DND-41 (cell line): ENCODE results near the gene CCDC159.

Experiments used
- ATAC-seq: fragments of 200-7000 bp; cut with Tn5 transposase; 3 replicates; pipeline ENCODE4 v1.9.1; 2021; ENCODE audit warnings: low read depth; ENCODE audit not compliant: insufficient read depth
- DNase-seq: peaks from one replicate; pipeline ENCODE4 v3.0.0-alpha.2; 2020
- H2AFZ ChIP-seq: 2 replicates; pipeline ENCODE4 v1.6.0; 2012; ENCODE audit warnings: low read depth, low read length
- H3K27ac ChIP-seq: 2 replicates; pipeline ENCODE4 v1.5.1; 2012; ENCODE audit warnings: low read length, inconsistent platforms
- H3K27me3 ChIP-seq: fragments of 200-600 bp; sonication (generic); 2 replicates; pipeline ENCODE4 v1.6.0; 2012; ENCODE audit warnings: low read length, mild to moderate bottlenecking, inconsistent platforms; ENCODE audit not compliant: insufficient read depth, poor library complexity
- H3K36me3 ChIP-seq: 2 replicates; pipeline ENCODE4 v1.5.1; 2012; ENCODE audit warnings: low read length, inconsistent platforms; ENCODE audit not compliant: insufficient read depth
- H3K4me1 ChIP-seq: 2 replicates; pipeline ENCODE4 v1.5.1; 2012; ENCODE audit warnings: mild to moderate bottlenecking, low read length; ENCODE audit not compliant: insufficient read depth
- H3K4me2 ChIP-seq: 2 replicates; pipeline ENCODE4 v1.6.0; 2012; ENCODE audit warnings: mild to moderate bottlenecking, moderate library complexity, low read length, inconsistent platforms; ENCODE audit not compliant: insufficient read depth
- H3K4me3 ChIP-seq, 2 experiments: fragments of 200-600 bp in 1 of 2; shearing (Covaris generic) in 1 of 2; 2 replicates each; pipeline ENCODE4 v1.5.1; 2012 to 2016; ENCODE audit warnings: inconsistent platforms in 2 of 2, low read length in 2 of 2, mild to moderate bottlenecking in 2 of 2, low read depth in 1 of 2, moderate library complexity in 1 of 2
- H3K79me2 ChIP-seq: 2 replicates; pipeline ENCODE4 v1.6.0; 2012; ENCODE audit warnings: low read length, inconsistent platforms; ENCODE audit not compliant: insufficient read depth
- H3K9ac ChIP-seq: 2 replicates; pipeline ENCODE4 v1.6.0; 2012; ENCODE audit warnings: low read depth, mild to moderate bottlenecking, inconsistent platforms, low read length, moderate library complexity
- H3K9me3 ChIP-seq: 2 replicates; pipeline ENCODE4 v1.5.1; 2012; ENCODE audit warnings: low read length, moderate library complexity, mild to moderate bottlenecking, inconsistent platforms; ENCODE audit not compliant: insufficient read depth, severe bottlenecking
- H4K20me1 ChIP-seq: 2 replicates; pipeline ENCODE4 v1.6.0; 2012; ENCODE audit warnings: low read length; ENCODE audit not compliant: insufficient read depth
- CTCF ChIP-seq: IDR thresholded peaks from 2 replicates; pipeline ENCODE4 v1.5.1; 2012; ENCODE audit warnings: borderline replicate concordance, low read length, moderate library complexity, mild to moderate bottlenecking; ENCODE audit not compliant: poor library complexity, severe bottlenecking; ENCODE audit errors: extremely low read depth
- EZH2 ChIP-seq: IDR thresholded peaks from 3 replicates; pipeline ENCODE4 v1.6.1; 2012; ENCODE audit warnings: borderline replicate concordance, low read depth, mild to moderate bottlenecking, moderate library complexity, low read length, inconsistent platforms; ENCODE audit not compliant: severe bottlenecking

CCDC159 gene

DNA sequence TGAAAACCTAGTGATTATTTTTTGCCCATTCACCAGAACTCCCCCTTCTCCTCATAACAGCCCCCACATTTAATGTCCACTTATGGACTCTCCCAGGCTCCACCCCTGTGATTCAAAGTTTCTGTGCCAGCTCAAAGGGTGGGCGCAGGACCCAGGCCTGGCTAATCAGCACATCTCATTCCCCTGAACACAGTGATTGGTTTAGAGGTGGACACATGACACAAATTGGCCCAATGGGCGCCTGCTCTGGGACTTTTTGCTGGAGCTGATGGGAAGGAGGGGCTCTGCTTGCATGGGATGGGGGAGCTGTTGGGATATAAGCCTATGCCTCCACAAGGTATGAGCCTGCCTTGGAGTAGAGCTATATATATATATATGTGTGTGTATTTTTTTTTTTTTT is 44.0 kb downstream of the CCDC159 start:
- no peak overlapping the region for H2AFZ ChIP-seq
- DNase-seq = no peak

GRCh38 chr19:11390933-11391680 is 44.8 kb downstream of the CCDC159 start:
- peaks cover 4% of the 10 kb centered on the region; the same call in 1 of the 2 replicates for H3K4me1 ChIP-seq
- H3K79me2 ChIP-seq = no peaks in the 10 kb centered on the region
- H3K36me3 ChIP-seq = no peaks in the 10 kb centered on the region
- H3K27me3 ChIP-seq = no peaks in the 10 kb centered on the region
- no peak overlapping the region for H3K27ac ChIP-seq
- H3K4me3 ChIP-seq = no peak overlapping the region
- no peak overlapping the region for H2AFZ ChIP-seq
- no peak overlapping the region for H3K9ac ChIP-seq
- no peak for DNase-seq
- no peak overlapping the region for H3K4me2 ChIP-seq
- TF ChIP-seq EZH2 (no peak), CTCF (no peak)
- ATAC-seq = no peak
- no peaks in the 10 kb centered on the region for H4K20me1 ChIP-seq
- H3K9me3 ChIP-seq = no peaks in the 10 kb centered on the region

More for the DNA sequence above, 44.0 kb downstream of the CCDC159 start:
- Histone ChIP-seq H3K9ac (no peak overlapping the region), H3K4me2 (no peak overlapping the region), H3K27me3 (no peaks in the 10 kb centered on the region), H4K20me1 (no peaks in the 10 kb centered on the region), H3K79me2 (no peaks in the 10 kb centered on the region), H3K27ac (no peak overlapping the region), H3K36me3 (no peaks in the 10 kb centered on the region), H3K9me3 (no peaks in the 10 kb centered on the region), H3K4me1 (peaks cover 4% of the 10 kb centered on the region; the same call in 1 of the 2 replicates), H3K4me3 (no peak overlapping the region)
- TF ChIP-seq CTCF = no peak
- TF ChIP-seq EZH2 = no peak
- ATAC-seq = no peak

DNA sequence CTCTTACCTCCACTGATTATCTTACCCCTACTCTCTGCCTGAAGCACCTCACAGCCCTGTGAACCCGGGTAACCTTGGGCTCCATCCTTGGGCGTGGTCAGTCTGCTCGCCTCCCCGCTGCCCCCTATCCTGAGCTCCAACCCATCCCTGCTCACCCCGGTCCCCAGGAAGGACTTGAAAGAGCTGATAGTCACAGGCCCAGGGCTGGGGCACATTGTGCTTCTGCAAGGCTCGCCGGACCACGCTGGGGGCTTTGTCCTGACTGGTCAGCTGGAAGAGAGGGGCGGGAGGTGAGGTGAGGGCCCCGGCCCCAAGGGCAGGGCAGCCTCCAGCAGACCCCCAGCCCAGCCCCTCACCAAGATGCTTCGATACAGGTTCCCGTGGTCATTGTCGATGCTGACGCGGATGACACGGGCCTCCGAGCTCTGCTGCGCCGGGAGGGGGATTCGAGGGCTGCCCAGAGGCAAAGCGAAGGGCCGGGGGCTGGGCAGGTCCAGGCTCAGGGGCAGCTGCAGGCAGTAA is 50.8 kb downstream of the CCDC159 start:
- Histone ChIP-seq H3K9me3 (no peaks in the 10 kb centered on the region), H3K36me3 (no peaks in the 10 kb centered on the region), H3K79me2 (no peaks in the 10 kb centered on the region), H4K20me1 (no peaks in the 10 kb centered on the region), H2AFZ (no peak overlapping the region), H3K4me3 (no peak overlapping the region), H3K27me3 (no peaks in the 10 kb centered on the region), H3K4me1 (peaks cover 4% of the 10 kb centered on the region; the same call in 1 of the 2 replicates), H3K4me2 (no peak overlapping the region), H3K27ac (no peak overlapping the region), H3K9ac (no peak overlapping the region)
- no peak for TF ChIP-seq EZH2
- no peak for TF ChIP-seq CTCF
- ATAC-seq (no peak), DNase-seq (no peak)
